Loucy (cell line): ENCODE data around the gene WWOX.

Experiments used
- H2AFZ ChIP-seq: fragments of 200-600 bp; sonication (generic); 2 replicates; pipeline ENCODE4 v1.6.0; 2016; ENCODE audit warnings: antibody characterized with exemption, mild to moderate bottlenecking, low read length, moderate library complexity
- H3F3A ChIP-seq: fragments of 200-600 bp; 2 replicates; pipeline ENCODE4 v1.6.0; 2016; ENCODE audit warnings: antibody characterized with exemption, low read depth, mild to moderate bottlenecking
- H3K27me3 ChIP-seq: fragments of 200-600 bp; sonication (generic); 2 replicates; pipeline ENCODE4 v1.6.1; 2014; ENCODE audit warnings: low read length, mild to moderate bottlenecking; ENCODE audit not compliant: insufficient read depth, poor library complexity, severe bottlenecking
- H3K36me3 ChIP-seq: fragments of 200-600 bp; sonication (generic); 2 replicates; pipeline ENCODE4 v1.6.1; 2016; ENCODE audit warnings: low read length; ENCODE audit not compliant: insufficient read depth
- H3K4me1 ChIP-seq: fragments of 200-600 bp; sonication (generic); 2 replicates; pipeline ENCODE4 v1.5.1; 2014; ENCODE audit warnings: low read length, mild to moderate bottlenecking; ENCODE audit not compliant: insufficient read depth, poor library complexity, severe bottlenecking
- H3K4me2 ChIP-seq: fragments of 200-600 bp; sonication (generic); 2 replicates; pipeline ENCODE4 v1.6.0; 2014; ENCODE audit warnings: antibody characterized with exemption, low read length, low read depth, mild to moderate bottlenecking; ENCODE audit not compliant: poor library complexity, severe bottlenecking
- H3K4me3 ChIP-seq: fragments of 200-600 bp; sonication (generic); 2 replicates; pipeline ENCODE4 v1.5.1; 2014; ENCODE audit warnings: low read length, mild to moderate bottlenecking, mixed read lengths; ENCODE audit not compliant: poor library complexity, severe bottlenecking
- H3K79me2 ChIP-seq: fragments of 200-600 bp; sonication (generic); 2 replicates; pipeline ENCODE4 v1.6.1; 2014; ENCODE audit warnings: low read length; ENCODE audit not compliant: insufficient read depth
- H3K9ac ChIP-seq: fragments of 200-600 bp; sonication (generic); 2 replicates; pipeline ENCODE4 v1.6.0; 2014; ENCODE audit warnings: mild to moderate bottlenecking, low read depth, low read length, moderate library complexity; ENCODE audit not compliant: poor library complexity, severe bottlenecking
- H3K9me2 ChIP-seq: fragments of 200-600 bp; sonication (generic); replicated peaks from 2 replicates; pipeline ENCODE4 v1.6.1; 2016; ENCODE audit warnings: low read depth, low read length, mixed read lengths
- H3K9me3 ChIP-seq: fragments of 200-600 bp; sonication (generic); 2 replicates; pipeline ENCODE4 v1.6.1; 2014; ENCODE audit warnings: mild to moderate bottlenecking, antibody characterized with exemption, low read length, low read depth; ENCODE audit not compliant: insufficient read depth
- H4K20me1 ChIP-seq: fragments of 200-600 bp; sonication (generic); 2 replicates; pipeline ENCODE4 v1.6.0; 2014; ENCODE audit warnings: antibody characterized with exemption, low read length, mild to moderate bottlenecking; ENCODE audit not compliant: insufficient read depth, poor library complexity, severe bottlenecking
- CTCF ChIP-seq: fragments of 200-600 bp; sonication (generic); conservative IDR thresholded peaks from 2 replicates; pipeline ENCODE4 v1.5.1; 2014; ENCODE audit warnings: mild to moderate bottlenecking, antibody characterized with exemption, low read length
- EZH2phosphoT487 ChIP-seq: fragments of 200-600 bp; IDR thresholded peaks from 2 replicates; pipeline ENCODE4 v1.6.1; 2018; ENCODE audit warnings: antibody characterized with exemption, mild to moderate bottlenecking, moderate library complexity, borderline replicate concordance

WWOX gene

GRCh38 chr16:78505036-78505435, 405.6 kb downstream of the WWOX start:
- no peaks in the 10 kb centered on the region for H3K27me3 ChIP-seq
- TF ChIP-seq EZH2phosphoT487 = no peak
- no peak for TF ChIP-seq CTCF

GRCh38 chr16:78505544-78506366, 406.3 kb downstream of the WWOX start:
- Histone ChIP-seq H3K4me1 (peaks cover 3% of the 10 kb centered on the region), H3K4me3 (no peak overlapping the region), H4K20me1 (no peaks in the 10 kb centered on the region), H3K36me3 (no peaks in the 10 kb centered on the region), H3K9me3 (no peaks in the 10 kb centered on the region), H3K27me3 (no peaks in the 10 kb centered on the region), H3F3A (no peaks in the 10 kb centered on the region), H3K4me2 (no peak overlapping the region), H3K79me2 (no peaks in the 10 kb centered on the region), H2AFZ (no peak overlapping the region), H3K9me2 (no peaks in the 10 kb centered on the region), H3K9ac (no peak overlapping the region)
- TF ChIP-seq EZH2phosphoT487 = no peak
- no peak for TF ChIP-seq CTCF

More at GRCh38 chr16:78505036-78505435, 405.6 kb downstream of the WWOX start:
- H3K4me3 ChIP-seq = no peak overlapping the region
- no peaks in the 10 kb centered on the region for H3K36me3 ChIP-seq
- no peak overlapping the region for H2AFZ ChIP-seq
- peaks cover 4% of the 10 kb centered on the region for H3K4me1 ChIP-seq
- no peak overlapping the region for H3K9ac ChIP-seq
- no peaks in the 10 kb centered on the region for H3K9me3 ChIP-seq
- H3K9me2 ChIP-seq = no peaks in the 10 kb centered on the region
- no peaks in the 10 kb centered on the region for H3K79me2 ChIP-seq
- no peak overlapping the region for H3K4me2 ChIP-seq
- no peaks in the 10 kb centered on the region for H3F3A ChIP-seq
- H4K20me1 ChIP-seq = no peaks in the 10 kb centered on the region

GRCh38 chr16:78506367-78507193, 407.1 kb downstream of the WWOX start:
- Histone ChIP-seq H4K20me1 (no peaks in the 10 kb centered on the region), H3K36me3 (no peaks in the 10 kb centered on the region), H3K4me2 (no peak overlapping the region), H3K79me2 (no peaks in the 10 kb centered on the region), H3K9me2 (no peaks in the 10 kb centered on the region), H3K4me1 (peaks cover 3% of the 10 kb centered on the region), H3K9ac (no peak overlapping the region), H3F3A (no peaks in the 10 kb centered on the region), H3K27me3 (no peaks in the 10 kb centered on the region), H3K9me3 (no peaks in the 10 kb centered on the region), H3K4me3 (no peak overlapping the region), H2AFZ (no peak overlapping the region)
- TF ChIP-seq CTCF (no peak), EZH2phosphoT487 (no peak)
